Stimulated activated CD8-positive, alpha-beta memory T cell treated with anti-CD3 and anti-CD28 coated beads, Interleukin-4, amount 100 ng/mL, for 4 hours (primary cell): ENCODE data around the gene PPP2CA.
"Not testable (repeated sequence)": the region's sequence is repeated elsewhere in the genome, so short reads cannot be mapped to it uniquely, and the experiment has no call there.

Source experiments
- DNase-seq, 2 donors: peaks; one replicate each; pipeline ENCODE4 v3.0.0-alpha.2; 2020; ENCODE audit warnings: low read depth in 2 of 2, low spot score in 1 of 2

PPP2CA gene

DNA sequence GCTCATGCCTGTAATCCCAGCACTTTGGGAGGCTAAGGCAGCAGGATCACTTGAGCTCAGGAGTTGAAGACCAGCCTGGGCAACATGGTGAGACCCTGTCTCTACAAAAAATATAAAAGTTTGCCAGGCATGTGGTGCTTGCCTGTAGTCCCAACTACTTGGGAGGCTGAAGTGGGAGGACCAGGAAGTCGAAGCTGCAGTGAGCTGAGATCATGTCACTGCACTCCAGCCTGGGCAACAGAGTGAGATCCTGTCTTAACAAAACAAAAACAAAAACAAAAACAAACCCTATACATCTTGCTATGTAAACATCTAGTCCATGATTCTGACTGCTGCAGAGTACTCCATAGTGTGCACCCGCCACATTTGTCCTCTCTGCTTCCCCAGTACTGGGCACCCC lies 19.8 kb upstream of the PPP2CA start:
- no peak for DNase-seq

DNA sequence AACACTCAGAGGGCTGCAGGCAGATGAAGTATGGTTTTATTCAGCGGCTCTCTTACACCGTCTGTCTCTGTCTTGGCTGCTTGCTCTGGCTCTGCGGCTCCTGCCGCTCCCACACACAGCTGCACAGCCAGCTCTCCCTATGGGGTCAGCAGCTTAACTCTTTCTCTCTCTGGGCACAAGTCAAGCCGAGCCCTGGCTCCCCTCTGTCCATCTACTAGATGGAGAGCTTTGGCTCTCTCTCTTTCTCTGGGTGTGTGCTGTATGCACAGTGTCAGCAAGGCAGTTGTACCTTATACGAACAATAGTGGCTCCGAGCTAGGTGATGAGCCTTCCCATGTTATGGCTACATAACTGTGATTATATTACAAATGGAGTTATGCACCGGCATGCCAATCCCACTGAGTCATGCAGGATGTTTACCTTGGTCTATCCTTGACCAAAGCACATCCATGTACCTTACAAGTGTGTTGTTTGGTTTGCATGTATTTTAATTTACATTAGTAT lies 19.3 kb upstream of the PPP2CA start:
- no peak for DNase-seq

DNA sequence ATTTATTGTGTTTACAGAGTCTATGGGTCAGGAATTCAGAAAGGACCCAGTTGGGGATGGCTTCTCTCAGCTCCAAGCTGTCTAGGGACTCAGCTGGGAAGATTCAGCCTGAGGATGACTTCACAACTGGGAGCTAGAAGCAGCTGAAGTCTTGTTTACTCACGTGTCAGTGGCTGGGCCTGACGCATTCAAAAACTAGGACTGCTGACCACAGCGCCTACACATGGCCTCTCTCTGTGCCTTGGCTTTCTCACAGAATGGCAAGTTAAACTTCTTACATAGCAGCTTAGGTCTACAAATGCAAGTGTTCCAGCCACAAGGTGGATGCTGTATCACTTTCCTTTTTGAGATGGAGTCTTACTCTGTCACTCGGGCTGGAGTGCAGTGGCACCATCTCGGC lies 16.3 kb upstream of the PPP2CA start:
- no peak for DNase-seq

DNA sequence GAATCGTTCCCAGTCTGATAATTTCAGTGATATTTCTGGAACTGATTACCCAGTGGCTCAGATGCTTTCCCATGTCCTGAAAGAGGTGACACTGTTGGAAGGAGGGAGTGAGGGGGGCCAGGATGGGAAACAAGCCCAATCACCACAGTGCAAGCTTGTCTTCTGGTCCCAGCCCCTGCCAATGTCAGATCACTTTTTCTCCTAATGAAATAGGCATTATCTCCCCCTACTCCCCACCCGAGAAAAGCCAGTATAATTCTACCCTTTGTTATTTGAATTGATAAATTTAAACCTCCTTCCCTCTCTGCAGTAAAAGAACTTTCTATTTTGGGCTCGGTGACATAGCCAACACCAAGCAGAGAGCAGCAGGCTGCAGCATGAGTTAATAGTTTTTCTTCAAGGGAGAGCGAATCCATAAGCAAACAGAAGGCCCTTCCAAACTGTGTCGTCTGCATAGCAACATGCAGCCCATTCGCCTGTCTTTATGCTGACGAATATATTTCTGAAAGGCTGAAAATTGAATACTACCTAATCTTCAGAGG lies 14.6 kb upstream of the PPP2CA start:
- DNase-seq = no peak

DNA sequence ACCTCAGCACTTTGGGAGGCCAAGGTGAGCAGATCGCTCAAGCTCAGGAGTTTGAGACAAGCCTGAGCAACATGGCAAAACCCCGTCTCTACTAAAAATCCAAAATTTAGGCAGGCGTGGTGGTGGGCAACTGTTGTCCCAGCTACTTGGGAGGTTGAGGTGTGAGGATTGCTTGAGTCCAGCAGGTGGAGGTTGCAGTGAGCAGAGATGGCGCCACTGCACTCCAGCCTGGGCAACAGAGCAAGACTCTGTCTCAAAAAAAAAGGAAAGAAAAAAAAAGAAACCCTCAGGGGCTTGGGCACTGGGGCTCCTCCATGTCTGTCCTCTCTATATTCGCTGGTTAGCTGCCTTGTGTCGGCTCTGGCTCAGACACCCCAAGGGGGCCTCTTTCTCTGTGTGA lies 10.9 kb upstream of the PPP2CA start:
- DNase-seq = no peak

DNA sequence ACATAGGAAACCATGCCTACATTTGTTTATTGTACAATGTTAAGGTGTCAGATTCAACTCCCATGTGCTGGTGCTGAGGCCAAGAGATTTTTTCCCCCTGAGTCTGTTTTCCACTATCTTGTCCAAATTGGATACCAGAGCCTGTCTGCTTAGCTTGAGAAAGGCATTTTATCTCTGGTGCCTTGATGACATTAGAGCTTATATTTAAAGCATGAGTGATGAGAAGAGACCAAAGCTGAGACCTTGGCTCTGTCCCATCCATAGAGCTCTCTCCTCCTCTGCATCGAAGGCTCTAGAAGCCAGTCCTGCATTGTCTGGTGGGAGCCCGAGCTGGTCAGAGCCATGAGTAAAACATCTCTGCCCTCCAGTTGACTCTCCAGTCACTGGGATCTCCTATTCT lies 10.4 kb upstream of the PPP2CA start:
- no peak for DNase-seq

DNA sequence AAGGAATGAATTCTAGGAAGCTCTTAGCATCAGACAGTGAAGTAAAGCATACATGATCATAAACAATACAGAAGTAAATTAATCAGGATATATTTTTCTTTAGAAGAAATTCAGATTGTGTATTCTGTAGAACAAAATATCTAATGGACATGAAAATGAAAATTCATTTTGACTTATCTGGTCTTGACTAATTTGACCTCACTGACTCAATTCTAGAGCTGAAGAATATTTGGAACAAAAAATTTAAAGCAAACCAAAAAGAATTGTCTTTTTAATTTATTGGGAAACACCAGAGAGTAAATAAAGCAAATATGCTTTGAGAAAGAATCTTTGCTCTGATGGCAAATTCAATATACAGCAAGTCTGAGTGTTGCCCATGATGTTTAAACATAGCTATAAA lies 2.8 kb upstream of the PPP2CA start:
- no peak for DNase-seq

DNA sequence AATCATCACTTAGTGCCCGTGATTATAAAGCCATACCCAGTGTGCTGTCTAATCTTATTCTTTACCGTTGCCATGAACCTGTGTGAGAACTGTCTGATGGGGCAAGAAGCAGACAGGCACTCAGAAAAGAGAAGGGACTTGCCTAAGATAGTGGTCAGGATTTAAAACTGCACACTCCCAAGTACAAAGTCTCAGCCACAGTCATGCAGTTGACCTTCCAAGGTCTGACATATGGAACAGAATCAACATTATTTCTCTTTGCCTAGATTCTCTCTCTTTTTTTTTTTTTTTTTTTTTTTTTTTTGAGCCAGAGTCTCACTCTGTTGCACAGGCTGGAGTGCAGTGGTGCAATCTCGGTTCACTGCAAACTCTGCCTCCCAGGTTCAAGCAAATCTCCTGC lies 1.9 kb upstream of the PPP2CA start:
- DNase-seq = no peak

DNA sequence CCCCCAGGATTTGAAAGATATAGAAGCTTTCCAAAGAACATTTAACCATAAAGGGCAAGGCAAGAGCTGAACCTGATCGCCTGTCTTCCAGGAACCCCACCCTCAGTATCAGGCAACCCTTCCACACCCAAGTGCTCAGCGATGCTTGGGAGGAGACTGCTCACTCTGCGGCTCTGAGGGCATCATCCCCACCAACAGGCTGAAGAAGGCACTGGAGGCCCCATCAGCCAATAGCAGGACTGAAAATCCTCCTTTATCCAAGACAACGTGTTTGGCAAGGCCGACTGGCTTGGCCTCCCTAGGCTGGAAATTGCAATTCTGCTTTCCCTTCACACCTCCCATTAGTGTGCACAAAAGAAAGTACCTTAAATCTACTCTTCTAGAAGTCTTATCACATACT lies 1.4 kb upstream of the PPP2CA start:
- DNase-seq = no peak

DNA sequence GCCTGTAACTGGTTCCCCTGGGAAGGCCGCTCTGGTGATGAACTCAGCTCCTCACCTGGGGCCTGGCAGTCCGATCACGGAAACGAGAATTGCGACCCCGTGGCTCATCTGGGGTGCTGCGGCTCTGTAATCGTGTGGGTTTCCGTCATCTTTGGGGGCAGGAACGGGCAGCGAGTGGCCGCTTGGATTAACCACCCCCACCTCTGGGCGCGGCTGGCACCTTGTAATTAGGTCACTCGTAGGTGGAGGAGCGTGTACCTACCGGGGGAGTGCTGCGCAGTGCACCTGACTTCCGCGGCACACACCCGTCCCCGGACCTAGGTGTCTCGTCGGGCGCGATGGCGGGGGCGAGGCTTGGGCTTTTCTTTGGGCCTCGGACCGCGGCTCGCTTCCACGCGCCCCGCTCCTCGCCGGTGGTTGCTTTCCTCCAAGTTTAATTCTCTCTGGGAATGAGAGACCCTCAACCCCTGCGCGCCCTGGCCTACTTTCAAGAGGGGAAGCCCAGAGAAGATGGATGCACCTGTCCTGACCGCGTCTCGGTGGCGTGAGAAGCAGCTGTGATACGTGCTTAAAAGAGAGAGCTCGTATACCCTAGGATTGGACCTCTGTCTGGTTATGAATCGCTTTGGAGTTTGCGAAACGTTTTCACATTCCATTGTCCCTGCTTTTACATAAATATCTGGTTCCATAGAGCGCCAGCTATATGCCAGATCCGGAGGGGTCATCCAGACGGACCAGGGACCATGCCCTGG lies 744 bp upstream of the PPP2CA start:
- peak; percentile 37 to 58 for DNase-seq

DNA sequence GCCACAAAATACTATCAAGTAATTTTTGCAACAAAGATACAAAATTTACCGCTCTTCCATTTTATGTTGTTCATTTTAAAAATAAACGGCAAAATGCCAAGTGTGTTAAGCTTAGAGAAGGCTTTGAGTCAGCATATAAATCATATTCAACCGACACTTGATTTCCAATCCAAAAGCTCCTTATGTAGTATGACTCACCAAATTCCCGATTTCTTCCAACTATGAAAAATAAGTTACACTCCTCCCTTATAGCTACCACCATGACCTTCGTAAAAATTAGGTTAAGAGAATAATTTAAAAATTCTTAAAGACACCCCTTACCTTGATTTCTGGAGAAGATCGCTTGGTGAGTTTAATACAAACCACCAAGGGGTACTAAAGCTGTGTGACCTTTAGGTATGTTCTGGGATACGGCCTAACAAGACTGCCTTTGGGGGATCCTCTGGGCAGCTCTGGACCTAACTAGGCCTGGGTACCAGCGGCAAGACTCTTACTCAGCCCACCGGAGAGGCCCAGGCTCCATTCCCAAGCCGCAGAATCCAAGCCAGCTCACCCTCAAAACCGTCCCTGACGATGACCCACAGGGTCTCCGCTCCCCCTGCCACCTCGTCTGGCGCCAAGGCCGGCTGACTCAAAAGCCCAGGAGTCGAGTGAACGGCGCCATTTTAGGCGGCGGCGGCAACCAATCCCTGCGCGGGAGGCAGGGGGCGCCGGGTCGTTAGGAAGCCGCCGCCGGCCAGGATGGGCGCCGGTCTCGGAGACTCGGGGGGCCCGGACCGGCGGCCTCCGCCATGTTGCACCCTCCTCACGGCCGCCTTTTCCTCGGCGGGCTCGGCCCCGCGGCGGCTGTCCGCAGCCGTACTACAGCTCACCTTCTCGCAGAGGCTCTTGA lies 739 bp downstream of the PPP2CA start:
- peak; percentile 19 to 37 for DNase-seq

DNA sequence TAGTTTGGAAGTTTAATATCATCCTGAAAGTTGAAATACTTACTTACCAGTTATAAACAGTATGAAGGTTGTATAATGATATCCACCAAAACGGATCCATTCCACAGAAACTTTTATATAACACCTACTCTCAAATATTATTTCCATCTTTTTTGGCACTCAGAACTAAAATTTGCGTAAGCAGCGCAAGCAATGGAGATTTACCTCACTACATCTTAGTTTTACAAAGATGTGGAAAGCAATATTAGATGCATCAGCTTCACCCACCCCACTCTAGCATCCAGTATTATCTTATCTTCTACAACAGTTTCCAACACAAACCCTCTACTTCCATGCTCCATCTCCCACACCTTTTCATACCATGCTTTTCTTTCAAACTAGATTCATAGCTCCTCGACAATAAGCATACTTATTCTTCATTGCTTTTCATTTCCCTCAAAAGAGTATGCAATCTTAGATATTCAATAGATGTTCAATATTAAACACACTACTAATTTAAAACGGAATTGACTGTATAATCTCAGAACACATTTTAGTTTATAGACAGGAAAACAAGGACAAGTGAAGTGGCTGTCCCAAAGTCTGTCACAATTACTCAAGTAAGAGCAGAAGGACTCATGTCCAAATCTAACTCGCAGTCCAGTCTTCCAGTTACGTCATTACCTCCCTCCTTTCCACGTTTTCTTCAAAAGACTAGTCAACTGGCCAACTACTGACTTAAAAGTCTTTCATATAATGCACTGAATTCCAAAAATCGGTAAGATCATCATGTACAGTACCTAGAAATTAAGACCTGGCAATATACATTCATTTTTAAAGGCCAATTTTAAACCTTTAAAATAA lies 2.2 kb downstream of the PPP2CA start:
- no peak for DNase-seq

DNA sequence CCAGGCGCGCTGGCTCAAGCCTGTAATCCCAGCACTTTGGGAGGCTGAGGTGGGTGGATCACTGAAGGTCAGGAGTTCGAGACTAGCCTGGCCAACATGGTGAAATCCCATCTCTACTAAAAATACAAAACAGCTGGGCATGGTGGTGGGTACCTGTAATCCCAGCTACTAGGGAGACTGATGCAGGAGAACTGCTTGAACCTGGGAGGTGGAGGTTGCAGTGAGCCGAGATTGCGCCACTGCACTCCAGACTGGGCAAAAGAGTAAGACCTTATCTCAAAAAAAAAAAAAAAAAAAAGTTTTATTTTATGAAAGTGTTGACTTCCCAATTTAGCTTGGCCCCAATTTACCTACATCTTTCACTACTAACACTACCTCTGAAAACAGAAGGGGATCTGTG lies 4.2 kb downstream of the PPP2CA start:
- not testable (repeated sequence) for DNase-seq

DNA sequence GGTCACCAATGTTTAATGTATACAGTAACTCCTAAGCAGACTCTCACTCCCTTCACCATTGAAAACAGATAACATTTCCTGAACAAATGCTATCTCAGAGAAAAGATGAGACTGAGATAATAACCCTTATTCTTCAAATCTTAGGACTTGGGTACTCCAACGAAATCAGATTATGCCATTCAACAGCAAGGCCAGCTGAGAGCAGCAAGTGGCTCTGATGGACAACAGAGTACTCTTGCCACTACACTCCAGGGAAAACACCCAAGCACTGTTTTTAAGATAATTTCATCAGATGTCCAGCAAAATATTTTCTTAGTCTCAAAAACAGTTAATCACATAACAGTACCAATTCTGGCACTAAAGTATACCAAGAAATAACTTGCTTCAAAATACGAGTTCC lies 10.1 kb downstream of the PPP2CA start:
- no peak for DNase-seq

DNA sequence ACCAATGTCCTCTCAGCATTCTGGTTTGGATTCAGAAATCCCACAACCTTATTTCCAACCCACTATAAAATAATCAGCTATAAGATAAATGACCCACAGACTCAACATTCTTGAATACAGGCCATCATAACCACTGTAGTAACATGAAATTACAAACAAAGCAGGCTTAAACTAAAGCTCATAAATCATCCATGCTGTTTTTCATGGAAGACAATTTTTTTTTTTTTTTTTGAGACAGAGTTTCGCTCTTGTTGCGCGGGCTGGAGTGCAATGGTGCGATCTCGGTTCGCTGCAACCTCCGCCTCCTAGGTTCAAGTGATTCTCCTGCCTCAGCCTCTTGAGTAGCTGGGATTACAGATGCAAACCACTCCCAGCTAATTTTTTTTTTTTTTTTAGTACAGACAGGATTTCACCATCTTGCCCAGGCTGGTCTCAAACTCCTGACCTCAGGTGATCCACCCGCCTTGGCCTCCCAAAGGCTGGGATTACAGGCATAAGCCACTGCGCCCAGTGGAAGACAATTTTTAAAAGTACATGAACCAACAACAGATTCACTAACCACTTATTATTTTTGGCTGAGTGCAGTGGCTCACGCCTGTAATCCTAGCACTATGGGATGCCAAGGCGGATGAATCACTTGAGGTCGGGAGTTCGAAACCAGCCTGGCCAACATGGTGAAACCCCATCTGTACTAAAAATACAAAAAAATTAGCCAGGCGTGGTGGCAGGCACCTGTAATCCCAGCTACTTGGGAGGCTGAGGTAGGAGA lies 14.4 kb downstream of the PPP2CA start:
- not testable (repeated sequence) for DNase-seq

DNA sequence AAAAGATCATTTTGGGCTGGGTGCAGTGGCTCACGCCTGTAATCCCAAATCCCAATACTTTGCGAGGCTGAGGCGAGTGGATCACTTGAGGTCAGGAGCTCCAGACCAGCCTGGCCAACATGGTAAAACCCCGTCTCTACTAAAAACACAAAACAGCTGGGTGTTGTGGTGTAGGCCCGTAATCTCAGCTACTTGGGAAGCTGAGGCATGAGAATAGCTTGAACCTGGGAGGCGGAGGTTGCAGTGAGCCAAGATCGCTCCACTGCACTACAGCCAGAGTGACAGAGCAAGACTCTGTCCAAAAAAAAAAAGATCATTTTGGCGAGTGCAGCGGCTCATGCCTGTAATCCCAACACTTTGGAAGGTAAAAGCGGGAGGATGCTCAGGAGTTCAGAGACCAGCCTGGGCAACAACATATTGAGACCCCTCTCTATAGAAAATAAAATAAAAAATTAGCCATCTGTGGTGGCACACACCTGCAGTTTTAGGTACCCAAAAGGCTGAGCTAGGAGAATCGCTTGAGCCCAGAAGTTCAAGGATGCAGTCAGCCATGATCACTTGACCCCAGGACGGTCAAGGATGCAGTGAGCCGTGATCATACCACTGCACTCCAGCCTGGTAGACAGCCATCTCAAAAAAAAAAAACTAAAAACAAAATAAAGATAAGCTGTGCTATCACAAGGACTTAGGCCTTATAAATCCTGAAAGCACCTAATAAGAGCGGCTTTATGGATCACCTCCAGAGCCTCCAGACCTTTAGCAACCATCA lies 16.2 kb downstream of the PPP2CA start:
- no peak for DNase-seq

DNA sequence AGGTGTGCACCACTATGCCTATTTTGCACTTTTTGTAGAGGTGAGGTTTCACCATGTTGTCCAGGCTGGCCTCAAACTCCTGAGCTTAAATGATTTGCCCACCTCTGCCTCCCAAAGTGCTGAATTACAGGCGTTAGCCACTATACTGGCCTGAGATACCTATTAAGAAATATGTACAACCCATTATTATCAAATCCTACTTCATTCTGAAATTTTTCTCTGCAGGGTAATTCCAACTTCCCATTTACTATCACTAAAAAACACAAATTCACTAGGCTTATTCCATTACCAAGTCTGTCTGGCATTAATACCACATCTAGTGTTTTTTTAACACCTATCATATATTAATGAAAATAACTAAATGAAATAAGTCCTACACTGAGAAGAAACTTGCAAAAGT lies 18.2 kb downstream of the PPP2CA start:
- DNase-seq = no peak

DNA sequence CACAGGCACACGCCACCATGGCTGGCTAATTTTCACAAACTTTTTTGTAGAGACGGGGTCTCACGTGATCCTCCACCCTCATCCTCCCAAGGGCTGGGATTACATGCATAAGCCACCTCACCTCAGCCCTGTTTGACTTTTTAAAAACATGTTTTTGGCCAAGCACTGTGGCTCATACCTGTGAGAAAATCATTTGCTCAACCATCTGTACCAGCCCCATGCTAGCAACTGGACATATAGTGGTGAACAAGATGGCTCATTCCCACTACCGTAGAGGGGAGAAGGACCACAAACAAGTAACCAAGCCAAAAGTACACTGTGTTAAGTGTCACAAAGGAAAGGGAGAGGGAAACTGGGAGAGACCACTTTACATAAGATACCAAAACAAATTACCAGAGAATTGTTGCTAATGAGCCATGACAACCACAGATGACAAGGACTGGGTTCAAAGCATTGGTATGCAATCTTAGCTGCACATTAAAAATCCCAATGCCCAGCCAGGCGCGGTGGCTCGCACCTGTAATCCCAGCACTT lies 19.2 kb downstream of the PPP2CA start:
- no peak for DNase-seq

DNA sequence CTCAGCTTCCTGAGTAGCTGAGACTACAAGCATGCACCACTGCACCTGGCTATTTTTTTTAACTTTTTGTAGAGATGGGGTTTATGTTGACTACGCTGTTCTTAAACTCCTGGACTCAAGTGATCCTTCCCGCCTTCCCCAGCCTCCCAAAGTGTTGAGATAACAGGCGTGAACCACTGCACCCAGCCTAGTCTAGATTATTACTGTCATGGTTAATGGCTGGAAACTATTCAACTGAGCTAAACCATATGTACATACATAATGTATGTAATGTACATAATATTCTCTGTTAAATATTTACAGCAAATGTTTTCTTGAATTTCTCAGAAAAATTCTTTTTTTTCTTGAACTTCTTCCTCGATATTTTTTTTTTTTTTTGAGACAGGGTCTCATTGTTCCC lies 21.3 kb downstream of the PPP2CA start:
- DNase-seq = no peak
